NCI-H2081 treated with DMSO at 0.1 percent for 48 hours (cell line): Measurements from ENCODE around the gene TMEM132C.

Experiments
- DNase-seq: peaks from one replicate; lab custom pipeline; 2025; lab: John Stamatoyannopoulos, UW

The TMEM132C gene

DNA sequence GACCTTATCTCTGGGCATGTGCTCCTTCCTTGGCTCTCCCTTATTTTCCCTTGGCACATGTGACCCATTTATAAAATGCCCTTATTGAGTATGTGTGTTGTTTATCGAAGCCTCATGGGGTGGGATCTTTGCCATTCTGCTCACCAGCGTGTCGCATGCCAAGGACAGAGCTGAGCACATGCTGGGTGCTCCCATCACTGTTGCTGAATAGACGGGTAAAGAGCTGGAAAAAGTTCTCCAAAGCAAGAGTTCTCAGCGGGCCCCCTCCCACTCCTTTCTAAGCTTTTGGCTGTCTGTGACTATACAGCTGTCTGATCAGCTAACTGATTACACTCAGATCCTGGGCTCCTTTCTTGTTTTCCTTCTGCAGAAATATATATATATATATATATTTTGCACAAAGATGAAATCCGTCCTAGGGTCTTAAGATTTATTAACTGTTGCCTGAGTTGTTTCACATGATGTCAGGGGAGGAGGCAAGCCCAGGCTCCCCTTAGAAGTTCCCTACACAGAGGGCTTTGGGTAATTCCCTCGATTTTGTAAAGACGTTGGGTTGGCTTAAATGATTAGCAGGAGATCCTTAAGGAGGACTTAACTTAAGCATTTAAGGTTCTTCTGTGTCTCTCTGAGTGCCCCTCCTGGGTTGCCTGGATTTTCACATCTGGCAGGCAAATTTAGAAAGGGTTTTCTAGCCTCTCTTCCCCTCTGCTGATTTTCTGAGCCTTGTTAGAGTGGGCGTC is 71.6 kb downstream of the TMEM132C start:
- no peak for DNase-seq

DNA sequence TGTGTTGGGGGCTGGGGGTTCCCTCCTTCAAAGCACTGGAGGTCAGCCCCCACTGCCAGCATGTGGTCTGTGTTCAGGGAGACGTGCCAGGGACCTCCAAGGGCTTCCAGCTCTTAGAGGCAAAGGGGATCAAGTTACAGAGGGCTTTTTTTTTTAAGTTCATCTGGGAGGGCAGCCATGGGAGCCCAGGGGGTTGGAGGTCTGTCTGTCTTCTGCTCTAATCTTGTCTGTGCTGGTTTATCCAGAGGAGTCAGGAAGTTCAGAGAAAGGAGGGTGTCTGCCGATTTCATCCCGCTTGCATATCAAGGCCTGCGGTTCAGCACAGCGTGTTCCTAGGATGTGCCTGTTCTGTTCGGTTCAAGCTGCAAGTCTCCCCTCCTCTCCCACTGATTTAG is 72.2 kb downstream of the TMEM132C start:
- DNase-seq = no peak

DNA sequence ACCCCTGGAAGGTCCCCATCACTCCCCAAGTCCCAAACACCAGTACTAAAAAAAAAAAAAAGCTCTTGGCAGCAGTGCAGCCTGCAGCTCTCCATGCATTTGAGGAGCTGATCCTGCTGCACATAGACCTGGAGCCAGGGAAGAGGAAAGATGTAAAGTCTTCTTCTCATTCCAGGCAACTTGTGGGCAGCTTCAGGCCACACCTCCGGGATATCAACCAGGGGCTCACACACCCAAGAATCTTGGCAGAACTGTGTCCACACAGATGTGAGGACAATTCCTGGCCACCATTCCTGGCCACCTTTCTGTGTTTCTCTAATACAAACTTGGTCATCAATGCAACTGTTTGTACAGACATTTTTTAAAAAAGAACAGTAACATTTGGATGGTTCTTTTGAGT is 72.7 kb downstream of the TMEM132C start:
- DNase-seq = no peak

DNA sequence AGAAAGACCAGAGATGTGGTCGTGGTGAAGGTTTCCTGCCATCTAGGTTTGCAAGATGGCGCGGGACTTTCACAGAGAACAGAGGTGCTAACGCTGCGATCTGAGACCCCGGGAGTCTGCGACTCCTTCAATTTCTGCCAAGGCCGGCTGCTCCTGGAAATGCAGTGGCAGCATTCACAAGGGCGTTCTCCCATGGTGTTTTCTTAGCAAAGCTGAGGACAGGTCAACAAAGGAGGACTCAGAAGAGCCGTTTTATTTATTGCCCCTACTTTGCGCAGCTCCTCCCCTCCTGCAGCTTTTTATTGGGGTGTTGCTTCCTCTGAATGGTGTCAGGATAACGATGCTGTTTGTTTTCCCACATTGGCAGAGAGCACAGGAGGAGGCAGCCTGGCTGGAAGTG is 86.3 kb downstream of the TMEM132C start:
- no peak for DNase-seq

- no peak for DNase-seq
These were observed 89.6 kb downstream of the TMEM132C start for GRCh38 chr12:128356547-128356946.

GRCh38 chr12:128361400-128361995 is 94.5 kb downstream of the TMEM132C start:
- no peak for DNase-seq

DNA sequence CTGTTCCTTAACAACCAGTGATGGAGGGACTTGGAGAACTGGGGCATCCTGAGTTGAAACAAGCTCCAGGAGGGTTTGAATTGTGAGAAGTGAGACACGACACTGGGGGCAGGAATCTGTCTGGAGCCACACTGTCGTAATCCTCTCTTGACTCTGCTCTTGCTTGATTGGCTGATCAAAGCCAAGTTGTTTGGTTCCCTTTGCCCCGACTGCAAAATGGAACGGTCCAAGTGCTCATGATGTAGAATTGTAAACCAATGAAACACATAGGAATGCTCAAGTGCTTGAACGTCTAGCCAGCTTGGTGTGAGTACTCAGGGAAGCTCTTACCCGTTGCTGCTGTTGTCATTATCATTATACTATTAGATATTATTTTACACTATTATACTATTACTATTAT is 98.1 kb downstream of the TMEM132C start:
- no peak for DNase-seq

- no peak for DNase-seq
These were observed 98.8 kb downstream of the TMEM132C start for GRCh38 chr12:128365651-128366231.

- no peak for DNase-seq
These were observed 101.0 kb downstream of the TMEM132C start for GRCh38 chr12:128367961-128368360.

GRCh38 chr12:128381541-128381940 is 114.6 kb downstream of the TMEM132C start:
- no peak for DNase-seq

DNA sequence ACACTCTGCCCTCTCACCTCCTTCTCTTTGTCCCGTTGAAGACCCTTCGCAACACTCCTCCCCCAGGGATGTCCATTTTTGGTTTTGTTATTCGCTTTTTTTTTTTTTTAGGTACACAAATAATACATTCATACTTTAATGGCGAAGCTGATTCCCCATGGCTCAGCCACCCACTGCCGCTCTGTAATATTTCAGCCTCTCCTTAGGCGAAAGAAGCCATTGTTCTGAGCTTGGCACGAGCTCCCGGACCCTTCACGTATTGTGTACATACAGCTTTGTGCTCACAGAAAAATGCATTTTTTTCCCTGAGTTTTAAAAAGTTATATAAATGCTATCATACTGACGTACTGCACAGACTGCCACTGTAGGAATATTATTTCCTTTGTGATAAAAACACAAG is 115.0 kb downstream of the TMEM132C start:
- no peak for DNase-seq

DNA sequence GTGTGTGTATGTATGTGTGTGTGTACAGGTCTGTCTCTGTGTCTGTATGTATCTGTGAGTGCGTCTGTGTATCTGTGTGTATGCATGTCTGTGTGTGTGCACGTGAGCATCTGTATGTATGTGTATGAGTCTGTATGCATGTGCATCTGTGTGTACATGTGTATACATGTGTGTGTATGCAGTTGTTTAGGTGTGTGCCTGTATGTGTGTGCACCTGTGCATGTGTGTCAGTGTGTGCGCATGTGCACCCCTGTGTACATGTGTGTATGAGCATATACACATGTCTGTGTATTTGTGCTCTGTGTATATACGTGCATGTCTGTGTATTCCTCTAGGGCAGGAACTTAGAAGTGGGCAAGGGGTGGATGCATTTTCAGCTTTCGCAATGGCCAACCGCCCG is 116.0 kb downstream of the TMEM132C start:
- no peak for DNase-seq

DNA sequence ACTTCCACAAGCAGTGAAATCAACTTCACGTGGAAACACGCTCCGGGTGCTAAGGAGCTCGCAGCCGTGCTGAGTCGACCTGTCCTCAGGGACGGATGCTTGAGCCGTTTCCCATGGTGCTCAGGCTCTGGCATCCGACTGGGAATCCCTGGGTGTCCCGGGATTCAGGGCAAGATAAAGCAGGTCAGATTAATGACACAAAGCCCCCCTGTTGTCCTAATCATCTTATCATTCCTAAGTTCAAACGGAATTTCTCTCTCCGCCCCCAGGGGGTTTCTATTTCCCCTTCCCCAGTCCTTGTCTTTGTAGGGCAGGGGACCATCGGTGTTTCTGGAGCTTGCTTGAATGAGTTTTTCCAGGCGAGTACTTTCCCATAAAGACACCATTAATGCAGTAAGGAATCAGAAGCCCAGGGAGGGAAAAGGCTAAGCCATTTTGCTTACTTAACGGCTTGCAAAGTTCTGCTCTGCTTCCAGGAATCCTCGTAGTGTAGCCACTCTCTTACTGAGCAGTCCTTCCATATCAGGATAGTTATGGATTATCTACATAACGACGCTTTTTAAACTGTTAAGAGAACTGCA is 116.5 kb downstream of the TMEM132C start:
- DNase-seq = no peak

GRCh38 chr12:128385736-128386135 is 118.8 kb downstream of the TMEM132C start:
- no peak for DNase-seq

DNA sequence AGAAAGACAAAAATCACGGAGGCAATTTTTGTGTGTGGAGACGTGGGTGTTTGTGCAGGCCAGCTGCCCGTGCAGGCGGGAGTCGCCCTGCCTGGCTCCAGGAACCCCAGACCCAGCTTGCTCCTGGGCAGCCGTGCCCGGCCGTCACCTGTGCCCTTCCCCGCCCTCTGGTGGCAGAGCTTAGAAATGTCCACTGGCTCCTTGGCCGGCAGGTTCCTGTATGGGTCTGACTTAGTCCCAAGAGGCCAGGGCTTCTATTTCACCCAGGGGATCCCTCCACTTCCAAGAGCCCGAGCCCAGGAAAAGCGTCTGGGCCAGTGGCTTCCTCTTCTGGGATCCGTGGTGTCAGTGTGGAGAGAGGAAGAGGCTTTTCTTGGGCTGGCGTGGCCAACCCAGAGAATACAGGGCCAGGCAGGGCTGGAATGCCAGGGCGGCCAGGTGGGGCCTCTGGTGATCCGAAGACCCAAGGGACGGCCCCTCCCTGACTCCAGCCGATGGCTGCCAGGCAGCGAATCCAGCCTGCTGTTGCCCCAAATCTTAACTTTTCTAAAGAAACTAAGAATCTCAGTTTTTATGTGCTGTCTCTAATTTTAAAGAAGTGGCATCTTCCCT is 120.9 kb downstream of the TMEM132C start:
- DNase-seq = no peak

DNA sequence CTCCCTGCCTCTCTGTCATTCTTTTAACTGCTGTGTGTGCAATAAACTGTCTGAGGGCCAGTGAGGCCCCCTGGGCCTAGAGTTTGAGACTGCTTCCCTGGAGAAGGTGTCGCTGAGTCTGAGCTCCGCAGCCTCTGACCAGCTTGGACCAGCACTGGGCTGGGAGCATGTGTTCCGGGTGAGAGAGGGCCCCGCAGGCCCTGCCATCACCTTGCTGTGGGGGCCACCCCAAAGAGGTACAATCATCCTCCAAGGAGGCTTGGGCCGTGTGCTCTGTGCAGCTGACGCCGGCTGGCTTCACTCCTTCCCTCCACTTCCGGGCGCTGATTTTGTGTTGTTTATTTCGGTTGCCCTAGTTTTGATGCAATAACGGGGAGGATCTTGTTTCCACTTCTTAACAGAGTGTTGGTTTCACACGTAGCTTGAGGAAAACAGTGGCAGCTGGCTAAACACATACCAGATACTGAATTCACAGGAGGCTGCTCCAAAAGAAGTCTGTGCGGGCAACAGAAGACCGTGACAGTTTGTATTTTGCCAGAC is 121.6 kb downstream of the TMEM132C start:
- no peak for DNase-seq

GRCh38 chr12:128393346-128393745 is 126.4 kb downstream of the TMEM132C start:
- no peak for DNase-seq

DNA sequence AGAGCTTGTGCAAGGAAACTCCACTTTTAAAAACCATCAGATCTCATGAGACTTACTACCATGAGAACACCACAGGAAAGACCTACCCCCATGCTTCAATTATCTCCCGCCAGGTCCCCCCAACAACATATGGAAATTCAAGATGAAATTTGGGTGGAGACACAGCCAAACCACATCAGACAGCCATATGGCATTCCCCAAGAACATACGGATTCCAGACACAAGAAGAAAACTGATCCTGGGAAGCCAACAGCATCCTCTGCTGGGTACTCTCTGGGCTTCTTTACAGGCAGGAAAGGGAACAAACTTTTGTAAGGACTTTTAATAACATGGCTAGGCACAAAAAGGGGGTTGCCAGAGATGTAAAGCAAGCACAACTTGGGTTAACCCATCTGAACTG is 127.2 kb downstream of the TMEM132C start:
- DNase-seq = no peak

DNA sequence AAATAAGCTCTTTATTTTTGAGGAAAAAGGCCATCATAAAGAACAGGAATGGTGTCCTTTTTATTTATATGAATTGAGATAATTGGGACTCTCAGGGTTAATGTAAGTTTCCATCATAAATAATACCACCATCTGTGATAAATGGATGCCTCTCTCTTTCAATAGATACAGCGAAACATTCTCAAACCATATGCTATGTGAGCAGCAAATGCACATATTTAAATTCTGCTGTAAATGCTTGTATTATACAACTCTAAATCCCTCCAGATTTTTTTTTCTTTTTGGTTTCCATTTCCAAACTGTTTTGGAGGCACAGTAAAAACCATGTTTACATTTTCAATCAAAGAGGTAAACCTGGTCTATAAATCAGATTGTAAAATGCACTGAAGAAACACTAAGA is 132.3 kb downstream of the TMEM132C start:
- DNase-seq = no peak

DNA sequence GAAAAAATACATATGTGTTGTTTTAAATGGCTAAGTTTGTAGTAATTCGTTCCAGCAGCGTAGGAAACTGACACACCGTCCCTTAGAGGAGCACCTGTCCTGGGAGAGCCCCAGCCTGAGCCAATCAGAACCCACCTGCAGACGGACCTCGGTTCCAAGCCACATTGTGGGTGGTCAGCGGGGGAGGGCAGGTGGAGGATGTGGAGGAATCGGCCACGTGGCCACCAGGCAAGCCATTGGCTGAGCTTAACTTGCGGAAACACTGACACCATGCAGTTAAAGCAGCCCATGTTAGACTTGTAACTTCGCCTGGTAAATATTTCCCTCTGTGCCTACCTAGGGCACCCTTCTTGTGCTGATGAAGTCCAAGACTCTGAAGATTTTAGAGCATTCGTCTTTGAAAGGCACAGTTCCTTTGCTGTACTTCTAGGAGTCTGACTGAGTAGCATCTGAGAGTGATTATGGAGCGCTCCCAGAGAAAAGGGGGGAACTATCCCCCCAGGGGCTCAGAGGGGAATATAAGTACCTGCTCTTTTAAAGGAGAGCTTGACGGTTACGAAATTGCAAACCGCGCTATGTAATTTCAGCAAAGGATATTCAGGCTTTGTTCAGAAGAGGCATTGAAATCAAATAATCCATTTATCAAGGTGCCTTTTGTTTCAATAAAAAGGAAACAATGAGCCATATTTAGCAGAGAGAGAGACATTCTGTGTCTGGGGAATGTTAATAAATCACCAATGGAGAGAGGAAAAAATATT is 135.7 kb downstream of the TMEM132C start:
- DNase-seq = no peak

GRCh38 chr12:128408669-128409068 is 141.7 kb downstream of the TMEM132C start:
- no peak for DNase-seq
